ENCODE results near the gene SDC1.

SDC1 gene

GRCh38 chr2:20177556-20178248 lies 47.2 kb downstream of the SDC1 start:
- no peaks in the 10 kb centered on the region for H3K27me3 ChIP-seq
- H3K27ac ChIP-seq: no peak overlapping the region
- peak in 1 of 2 donors; percentile 35 for DNase-seq
- TF ChIP-seq CTCF (IDR thresholded peaks at IDR 0.05): no peak
- H3K9me3 ChIP-seq: no peaks in the 10 kb centered on the region
- H3K36me3 ChIP-seq: no peaks in the 10 kb centered on the region
- H3K4me3 ChIP-seq: no peak overlapping the region
- no peaks in the 10 kb centered on the region for H3K4me1 ChIP-seq
- intact Hi-C loops (cut with DNase I; ENCODE audit: low total_unique reads): no loop called here

GRCh38 chr2:20176760-20177159 lies 48.2 kb downstream of the SDC1 start:
- Histone ChIP-seq H3K36me3 (no peaks in the 10 kb centered on the region), H3K9me3 (no peaks in the 10 kb centered on the region), H3K4me3 (no peak overlapping the region), H3K27ac (no peak overlapping the region), H3K27me3 (no peaks in the 10 kb centered on the region), H3K4me1 (no peaks in the 10 kb centered on the region)
- no peak for TF ChIP-seq CTCF (IDR thresholded peaks at IDR 0.05)
- intact Hi-C loops (cut with DNase I; ENCODE audit: low total_unique reads): no loop called here
- DNase-seq: peak in 1 of 2 donors; percentile 20

- no peak overlapping the region for H3K4me3 ChIP-seq
- no peak overlapping the region for H3K27ac ChIP-seq
- no peaks in the 10 kb centered on the region for H3K9me3 ChIP-seq
- no peaks in the 10 kb centered on the region for H3K36me3 ChIP-seq
- DNase-seq: no peak
- H3K4me1 ChIP-seq: no peaks in the 10 kb centered on the region
- intact Hi-C loops (cut with DNase I; ENCODE audit: low total_unique reads): no loop called here
- no peak for TF ChIP-seq CTCF (IDR thresholded peaks at IDR 0.05)
- no peaks in the 10 kb centered on the region for H3K27me3 ChIP-seq
Observed at GRCh38 chr2:20175931-20176330, 49.0 kb downstream of the SDC1 start.

GRCh38 chr2:20175267-20175666 lies 49.7 kb downstream of the SDC1 start:
- TF ChIP-seq CTCF (IDR thresholded peaks at IDR 0.05): no peak
- no peak overlapping the region for H3K27ac ChIP-seq
- intact Hi-C loops (cut with DNase I; ENCODE audit: low total_unique reads): no loop called here

GRCh38 chr2:20174410-20174809 lies 50.5 kb downstream of the SDC1 start:
- no peak for TF ChIP-seq CTCF (IDR thresholded peaks at IDR 0.05)
- no peak overlapping the region for H3K27ac ChIP-seq
- intact Hi-C loops (cut with DNase I; ENCODE audit: low total_unique reads): no loop called here
- peak in 1 of 2 donors; percentile 43 for DNase-seq
- H3K4me1 ChIP-seq: no peaks in the 10 kb centered on the region
- no peaks in the 10 kb centered on the region for H3K9me3 ChIP-seq
- H3K27me3 ChIP-seq: no peaks in the 10 kb centered on the region
- no peak overlapping the region for H3K4me3 ChIP-seq
- H3K36me3 ChIP-seq: no peaks in the 10 kb centered on the region

More at GRCh38 chr2:20175267-20175666, 49.7 kb downstream of the SDC1 start:
- peak in 1 of 2 donors; percentile 24 for DNase-seq
- no peaks in the 10 kb centered on the region for H3K9me3 ChIP-seq
- no peaks in the 10 kb centered on the region for H3K36me3 ChIP-seq
- no peaks in the 10 kb centered on the region for H3K27me3 ChIP-seq
- no peaks in the 10 kb centered on the region for H3K4me1 ChIP-seq
- no peak overlapping the region for H3K4me3 ChIP-seq

All from tibial artery (tissue), 4 donors.